GM12874 (cell line): ENCODE results near the gene CNTN4.

Source experiments
- CTCF ChIP-seq: IDR thresholded peaks from 2 replicates; pipeline ENCODE4 v1.5.1; 2011; ENCODE audit warnings: low read depth, mild to moderate bottlenecking, control low read depth, low read length, moderate library complexity; ENCODE audit not compliant: insufficient read depth

The CNTN4 gene

DNA sequence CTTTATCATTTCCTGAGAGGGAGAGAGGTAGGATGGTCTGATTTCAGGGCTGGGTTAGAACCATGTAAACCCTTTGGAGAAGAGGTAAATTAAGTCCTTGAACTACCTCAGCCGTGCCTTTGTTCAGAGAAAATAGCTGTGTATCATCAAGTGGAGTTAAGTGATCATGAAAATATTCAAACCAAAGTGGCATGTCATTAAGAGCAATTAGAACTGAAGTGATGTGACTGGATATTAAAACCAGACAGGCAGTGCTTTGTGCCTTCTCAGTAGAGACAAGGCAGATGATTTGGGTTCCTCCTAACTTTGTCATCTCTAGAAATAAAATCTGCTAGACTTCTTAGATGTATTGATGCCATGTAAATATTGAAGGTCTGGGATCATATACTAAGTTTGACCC is 840.0 kb downstream of the CNTN4 start:
- TF ChIP-seq CTCF: no peak

GRCh38 chr3:2940062-2940461 is 841.4 kb downstream of the CNTN4 start:
- no peak for TF ChIP-seq CTCF

GRCh38 chr3:2944628-2945027 is 846.0 kb downstream of the CNTN4 start:
- no peak for TF ChIP-seq CTCF

GRCh38 chr3:2945121-2945520 is 846.5 kb downstream of the CNTN4 start:
- TF ChIP-seq CTCF: no peak

DNA sequence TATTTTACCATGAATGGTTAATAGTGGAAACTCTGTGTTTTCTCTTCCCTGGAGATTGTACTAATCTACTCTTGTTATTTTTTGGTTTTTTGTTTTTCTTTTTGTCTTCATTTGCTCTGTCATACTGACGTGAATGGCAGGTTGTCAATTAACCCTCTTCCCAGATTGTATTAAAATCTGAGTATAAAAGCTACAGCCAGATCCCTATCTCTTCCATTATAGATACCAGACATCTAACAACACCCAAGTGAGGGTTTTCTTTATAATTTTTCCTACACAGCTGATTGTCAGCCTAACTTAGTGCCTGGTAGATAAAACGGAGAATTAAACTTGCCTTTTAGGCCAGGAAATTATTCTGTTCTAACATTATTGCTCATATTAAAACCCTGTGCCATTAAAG is 848.9 kb downstream of the CNTN4 start:
- no peak for TF ChIP-seq CTCF

DNA sequence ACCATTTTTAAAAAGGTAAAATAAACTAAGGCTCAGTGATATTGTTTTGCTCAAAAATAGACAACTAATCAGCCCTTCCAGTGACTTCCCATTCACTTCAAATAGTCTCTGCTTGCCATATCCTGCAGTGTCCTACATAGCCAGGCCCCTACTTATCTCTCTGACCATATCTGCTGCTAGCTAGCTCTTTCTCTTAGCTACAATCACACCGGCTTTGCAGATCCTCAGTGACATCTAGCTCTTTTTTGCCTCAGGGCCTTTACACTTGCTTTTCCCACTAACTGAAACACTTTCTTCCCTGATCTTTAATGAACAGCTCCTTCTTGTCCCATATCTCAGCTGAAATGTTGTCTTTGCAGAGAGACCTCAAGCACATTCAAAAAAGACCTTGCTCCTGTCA is 850.2 kb downstream of the CNTN4 start:
- TF ChIP-seq CTCF: no peak

DNA sequence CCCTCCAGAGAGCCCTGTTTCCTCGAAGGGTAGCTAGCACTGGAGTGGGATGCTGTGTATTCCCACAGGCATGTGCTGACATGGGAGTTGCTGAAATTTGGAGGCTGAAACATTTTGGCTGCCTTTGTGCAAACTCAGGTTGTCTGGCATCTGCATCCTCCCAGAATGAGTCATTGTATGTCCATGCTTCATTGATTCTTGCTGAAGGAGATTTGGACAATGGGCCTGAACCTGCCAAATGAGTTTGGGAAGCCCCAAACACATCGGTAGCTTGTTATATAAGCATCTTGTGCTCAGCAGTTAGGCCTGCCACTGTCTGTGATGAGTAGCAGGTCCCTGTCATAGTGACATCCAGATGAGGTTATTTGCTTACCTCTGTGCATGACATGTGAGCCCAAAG is 851.5 kb downstream of the CNTN4 start:
- no peak for TF ChIP-seq CTCF

GRCh38 chr3:2957115-2957514 is 858.4 kb downstream of the CNTN4 start:
- no peak for TF ChIP-seq CTCF
